ENCODE results near the gene PRKAR1B. TPM values are rescaled to one million over a fixed set of nuclear protein-coding genes. Genes with fewer than 3 reads are reported as not detected.

Gene PRKAR1B
- total and polyA plus RNA-seq, 8 donors, result 2.5 to 8.4 (median 5.3) TPM

DNA sequence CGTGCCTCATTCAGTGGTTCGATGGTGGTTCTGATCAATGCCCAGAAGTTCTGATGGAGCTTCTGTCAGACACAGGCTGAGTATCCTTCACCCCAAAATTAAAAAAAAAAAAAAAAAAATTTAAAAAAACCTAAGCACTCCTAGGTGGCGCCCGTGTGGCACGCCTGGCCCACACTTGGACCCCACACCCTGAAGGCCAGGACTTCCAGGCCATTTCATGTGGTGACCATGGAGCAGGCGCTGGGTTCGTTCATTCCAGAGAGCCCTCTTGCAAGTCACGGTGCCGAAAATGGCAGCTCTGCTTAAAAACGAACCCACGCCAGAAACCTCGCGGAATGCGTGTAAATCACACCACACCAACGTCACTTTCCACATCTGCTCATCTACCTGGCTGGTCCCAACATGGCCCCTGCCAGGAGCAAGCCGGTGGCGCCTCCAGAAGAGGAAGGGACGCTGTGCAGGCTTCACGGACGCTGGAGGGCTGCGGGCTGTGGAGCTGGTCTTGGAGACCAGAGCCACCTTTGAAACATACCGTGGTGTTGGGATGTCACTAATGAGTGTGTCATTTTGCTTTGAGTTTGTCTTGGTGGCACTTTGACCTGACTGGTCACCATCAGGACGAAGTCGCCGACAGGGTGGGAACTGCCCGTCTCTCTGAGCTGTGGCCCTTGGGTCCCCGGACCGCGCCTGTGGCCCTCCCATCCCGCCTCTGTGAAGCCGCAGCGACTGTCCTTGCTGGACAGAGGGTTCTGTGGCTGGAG is 46.0 kb upstream of the PRKAR1B start:
- peaks cover 0 to 1% (median 0%) of the 10 kb centered on the region in 3 donors for H3K36me3 ChIP-seq
- ATAC-seq, result no peak
- 94 to 97% methylated on average over 32 of the region's 32 CpGs for WGBS, 2 donors
- intact Hi-C loops (cut with DNase I), result loop anchor here in 2 of 3 donors (5.0 kb wide), 1 partner anchor 451 kb away; no protein-coding TSS in a partner anchor
- H3K9me3 ChIP-seq, result no peaks in the 10 kb centered on the region
- H3K4me3 ChIP-seq, result no peak overlapping the region
- H3K4me1 ChIP-seq, result peaks cover 20 to 23% (median 21%) of the 10 kb centered on the region in 3 donors
- TF ChIP-seq, protein P1, sequence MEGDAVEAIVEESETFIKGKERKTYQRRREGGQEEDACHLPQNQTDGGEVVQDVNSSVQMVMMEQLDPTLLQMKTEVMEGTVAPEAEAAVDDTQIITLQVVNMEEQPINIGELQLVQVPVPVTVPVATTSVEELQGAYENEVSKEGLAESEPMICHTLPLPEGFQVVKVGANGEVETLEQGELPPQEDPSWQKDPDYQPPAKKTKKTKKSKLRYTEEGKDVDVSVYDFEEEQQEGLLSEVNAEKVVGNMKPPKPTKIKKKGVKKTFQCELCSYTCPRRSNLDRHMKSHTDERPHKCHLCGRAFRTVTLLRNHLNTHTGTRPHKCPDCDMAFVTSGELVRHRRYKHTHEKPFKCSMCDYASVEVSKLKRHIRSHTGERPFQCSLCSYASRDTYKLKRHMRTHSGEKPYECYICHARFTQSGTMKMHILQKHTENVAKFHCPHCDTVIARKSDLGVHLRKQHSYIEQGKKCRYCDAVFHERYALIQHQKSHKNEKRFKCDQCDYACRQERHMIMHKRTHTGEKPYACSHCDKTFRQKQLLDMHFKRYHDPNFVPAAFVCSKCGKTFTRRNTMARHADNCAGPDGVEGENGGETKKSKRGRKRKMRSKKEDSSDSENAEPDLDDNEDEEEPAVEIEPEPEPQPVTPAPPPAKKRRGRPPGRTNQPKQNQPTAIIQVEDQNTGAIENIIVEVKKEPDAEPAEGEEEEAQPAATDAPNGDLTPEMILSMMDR (IDR thresholded peaks at IDR 0.05), result no peak
- no peak overlapping the region for H3K27ac ChIP-seq
- DNase-seq, result peak in 1 of 6 donors; percentile 53
- no peaks in the 10 kb centered on the region for H3K27me3 ChIP-seq
- FAIRE-seq, result no peak

DNA sequence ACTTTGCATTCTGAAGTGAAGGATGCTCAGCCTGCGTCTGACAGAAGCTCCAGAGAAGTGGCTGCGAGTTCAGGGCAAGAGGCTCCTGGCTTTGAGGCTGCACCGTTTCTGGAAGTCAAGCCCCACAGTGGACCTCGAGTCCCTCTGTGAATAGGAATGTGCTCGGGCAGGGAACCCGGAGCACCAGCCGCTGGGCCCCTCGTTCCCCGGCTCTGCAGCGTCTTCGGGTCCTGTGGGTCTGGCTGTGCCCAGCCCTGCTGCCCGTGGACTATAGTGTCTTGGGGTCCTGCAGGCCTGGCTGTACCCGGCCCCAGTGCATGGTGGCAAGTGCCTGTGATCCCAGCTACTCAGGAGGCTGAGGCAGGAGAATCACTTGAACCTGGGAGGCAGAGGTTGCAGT is 45.3 kb upstream of the PRKAR1B start:
- 90 to 94% methylated on average over 13 of the region's 13 CpGs for WGBS, 2 donors
- intact Hi-C loops (cut with DNase I), result loop anchor here in 2 of 3 donors (5.0 kb wide), 1 partner anchor 450 kb away; no protein-coding TSS in a partner anchor
- Histone ChIP-seq H3K9me3 (no peaks in the 10 kb centered on the region), H3K27me3 (no peaks in the 10 kb centered on the region), H3K27ac (no peak overlapping the region), H3K4me3 (no peak overlapping the region), H3K36me3 (no peaks in the 10 kb centered on the region), H3K4me1 (peaks cover 20 to 23% (median 21%) of the 10 kb centered on the region in 3 donors)
- no peak for ATAC-seq
- peak in 1 of 6 donors; percentile 64 for DNase-seq
- TF ChIP-seq, protein P1 (IDR thresholded peaks at IDR 0.05), result no peak
- no peak for FAIRE-seq

DNA sequence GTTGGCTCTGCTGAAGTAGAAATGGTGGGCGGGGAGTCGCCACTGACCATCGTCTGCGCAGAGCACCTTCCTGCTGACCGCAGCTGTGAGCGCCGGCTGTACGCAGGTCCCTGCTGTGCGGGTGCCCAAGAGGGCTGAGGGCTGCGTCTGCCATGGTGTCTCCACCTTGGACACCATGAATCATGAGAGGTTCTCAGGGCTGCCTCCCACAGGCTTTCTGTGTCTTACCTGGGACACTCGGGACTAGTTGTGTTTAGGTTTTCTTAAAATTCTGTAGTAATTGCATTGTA is 44.9 kb upstream of the PRKAR1B start:
- TF ChIP-seq, protein P1 (IDR thresholded peaks at IDR 0.05), result no peak
- peak overlapping the region; percentile 49 to 82 (median 79) for H3K27ac ChIP-seq
- WGBS, 2 donors, result 89 to 90% methylated on average over 11 of the region's 11 CpGs
- intact Hi-C loops (cut with DNase I), result loop anchor here in 2 of 3 donors (5.0 kb wide), 1 partner anchor 450 kb away; no protein-coding TSS in a partner anchor
- no peaks in the 10 kb centered on the region for H3K27me3 ChIP-seq
- no peaks in the 10 kb centered on the region for H3K9me3 ChIP-seq
- H3K36me3 ChIP-seq, result no peaks in the 10 kb centered on the region
- ATAC-seq, result no peak
- no peak overlapping the region for H3K4me3 ChIP-seq
- peak in 1 of 6 donors; percentile 58 for DNase-seq
- no peak for FAIRE-seq
- H3K4me1 ChIP-seq, result peaks cover 20 to 23% (median 21%) of the 10 kb centered on the region in 3 donors

DNA sequence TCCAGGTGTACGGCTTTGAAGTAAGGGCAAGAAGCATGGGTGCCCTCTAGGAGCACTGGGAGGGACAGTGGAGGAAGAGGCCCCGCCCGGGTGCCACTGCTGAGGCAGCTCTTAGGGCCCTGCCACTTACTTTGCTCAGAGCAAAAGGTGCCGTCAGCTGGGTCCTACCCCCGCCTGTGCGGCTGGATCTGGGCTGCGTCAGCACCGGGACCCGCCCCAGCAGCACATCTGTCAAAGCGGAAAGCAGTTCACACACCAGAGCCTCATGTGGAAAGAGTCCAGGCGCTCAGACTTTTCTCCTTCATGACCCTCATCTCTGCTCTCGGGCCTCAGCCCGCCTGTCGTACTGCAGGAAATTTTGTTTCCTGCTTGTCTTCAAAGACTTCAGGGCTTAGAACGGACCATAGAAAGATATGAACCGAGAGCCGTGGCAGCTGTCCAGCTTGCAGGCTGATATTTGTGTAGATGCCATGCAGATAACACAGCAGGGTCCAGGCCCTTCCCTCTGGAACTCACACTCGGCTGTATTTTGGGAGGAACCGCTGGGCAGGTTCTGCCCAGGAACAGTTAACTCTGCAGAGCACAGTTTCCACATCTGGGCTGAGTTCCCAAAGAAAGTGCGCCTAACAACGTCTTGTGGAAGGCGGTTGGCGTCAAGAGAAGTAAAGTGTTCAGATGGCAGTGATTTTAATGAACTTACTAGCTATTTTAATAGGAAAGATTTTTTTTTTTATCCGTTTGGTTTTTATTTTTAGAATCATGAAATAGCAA is 44.3 kb upstream of the PRKAR1B start:
- H3K27ac ChIP-seq, result peak overlapping the region; percentile 49 to 82 (median 79)
- DNase-seq (peak; percentile 84 to 95 (median 92)), FAIRE-seq (no peak), ATAC-seq (peak; percentile 90 to 94 (median 94))
- WGBS, 2 donors, result 12 to 15% methylated on average over 24 of the region's 24 CpGs
- H3K36me3 ChIP-seq, result no peaks in the 10 kb centered on the region
- no peaks in the 10 kb centered on the region for H3K9me3 ChIP-seq
- H3K27me3 ChIP-seq, result no peaks in the 10 kb centered on the region
- H3K4me3 ChIP-seq, result no peak overlapping the region
- intact Hi-C loops (cut with DNase I), result loop anchor here in 2 of 3 donors (5.0 kb wide), 1 partner anchor 449 kb away; no protein-coding TSS in a partner anchor
- H3K4me1 ChIP-seq, result peaks cover 20 to 23% (median 21%) of the 10 kb centered on the region in 3 donors
- TF ChIP-seq, protein P1 (IDR thresholded peaks at IDR 0.05), result no peak
